Neural cell (in vitro differentiated cells): ENCODE data around the gene GABPB1. TPM values are rescaled to one million over a fixed set of nuclear protein-coding genes. Genes with fewer than 3 reads are reported as not detected.

Experiments
- H2AFZ ChIP-seq: fragments of 200-600, 300-800 bp; sonication (generic), shearing (Covaris generic); 2 replicates; pipeline ENCODE4 v1.6.0; 2014; ENCODE audit warnings: low read depth, mild to moderate bottlenecking, antibody characterized with exemption, low read length, moderate library complexity
- H3F3A ChIP-seq: fragments of 200-600 bp; shearing (Covaris generic); 2 replicates; pipeline ENCODE4 v1.6.1; 2016; ENCODE audit warnings: mild to moderate bottlenecking, moderate library complexity, mixed read lengths, antibody characterized with exemption, low read length; ENCODE audit not compliant: insufficient read depth, poor library complexity, severe bottlenecking
- H3K27ac ChIP-seq: fragments of 200-600, 300-800 bp; sonication (generic), shearing (Covaris generic); 2 replicates; pipeline ENCODE4 v1.5.1; 2014; ENCODE audit warnings: mild to moderate bottlenecking, low read length, moderate library complexity
- H3K27me3 ChIP-seq: fragments of 300-800, 200-600 bp; sonication (generic), shearing (Covaris generic); 2 replicates; pipeline ENCODE4 v1.6.0; 2014; ENCODE audit warnings: mild to moderate bottlenecking, low read depth, low read length, moderate library complexity; ENCODE audit not compliant: insufficient read depth
- H3K36me3 ChIP-seq: fragments of 300-800, 200-600 bp; sonication (generic), shearing (Covaris generic); 2 replicates; pipeline ENCODE4 v1.5.1; 2014; ENCODE audit warnings: mild to moderate bottlenecking, antibody characterized with exemption, low read length, moderate library complexity; ENCODE audit not compliant: insufficient read depth
- H3K4me2 ChIP-seq: fragments of 300-800, 200-600 bp; sonication (generic), shearing (Covaris generic); 2 replicates; pipeline ENCODE4 v1.6.0; 2014; ENCODE audit warnings: mild to moderate bottlenecking, low read length
- H3K4me3 ChIP-seq: fragments of 300-800, 200-600 bp; sonication (generic), shearing (Covaris generic); 2 replicates; pipeline ENCODE4 v1.5.1; 2014; ENCODE audit warnings: mild to moderate bottlenecking, low read length, moderate library complexity
- H3K79me2 ChIP-seq: fragments of 200-600 bp; shearing (Covaris generic); replicated peaks from 2 replicates; pipeline ENCODE4 v1.6.0; 2014; ENCODE audit warnings: mild to moderate bottlenecking, low read length, moderate library complexity; ENCODE audit not compliant: insufficient read depth
- H3K9ac ChIP-seq: fragments of 300-800, 200-600 bp; sonication (generic), shearing (Covaris generic); 2 replicates; pipeline ENCODE4 v1.6.1; 2016; ENCODE audit warnings: mild to moderate bottlenecking, low read length, mixed read lengths
- H3K9me2 ChIP-seq: fragments of 200-600 bp; shearing (Covaris generic); 2 replicates; pipeline ENCODE4 v1.6.1; 2016; ENCODE audit warnings: mild to moderate bottlenecking, low read length, mixed read lengths; ENCODE audit not compliant: insufficient read depth
- H3K9me3 ChIP-seq: fragments of 200-600, 300-800 bp; sonication (generic), shearing (Covaris generic); 2 replicates; pipeline ENCODE4 v1.6.1; 2016; ENCODE audit warnings: mild to moderate bottlenecking, mixed run types, low read length, moderate library complexity, mixed read lengths
- H4K20me1 ChIP-seq: fragments of 200-600 bp; shearing (Covaris generic); 2 replicates; pipeline ENCODE4 v1.6.1; 2016; ENCODE audit warnings: mild to moderate bottlenecking, mixed run types; ENCODE audit not compliant: insufficient read depth
- CTCF ChIP-seq: fragments of 450-650 bp; IDR thresholded peaks from 2 replicates; pipeline ENCODE4 v1.5.1; 2014; ENCODE audit warnings: antibody characterized with exemption, mild to moderate bottlenecking, moderate library complexity; ENCODE audit not compliant: poor library complexity, severe bottlenecking
- EP300 ChIP-seq: fragments of 450-650 bp; conservative IDR thresholded peaks from 2 replicates; pipeline ENCODE4 v1.6.1; 2014; ENCODE audit warnings: antibody characterized with exemption, mild to moderate bottlenecking, moderate library complexity; ENCODE audit not compliant: poor library complexity, severe bottlenecking
- EZH2 ChIP-seq: fragments of 200-600, 300-800 bp; shearing (Covaris generic), sonication (generic); IDR thresholded peaks from 2 replicates; pipeline ENCODE4 v1.6.1; 2014; ENCODE audit warnings: antibody characterized with exemption, low read length, borderline replicate concordance, mild to moderate bottlenecking; ENCODE audit not compliant: insufficient read depth, poor library complexity, severe bottlenecking
- MXI1 ChIP-seq: fragments of 450-650 bp; conservative IDR thresholded peaks from 2 replicates; pipeline ENCODE4 v1.6.1; 2014; ENCODE audit warnings: antibody characterized with exemption, mild to moderate bottlenecking; ENCODE audit not compliant: poor library complexity, severe bottlenecking
- POLR2AphosphoS5 ChIP-seq: IDR thresholded peaks from 2 replicates; pipeline ENCODE4 v1.6.1; 2012
- RAD21 ChIP-seq: fragments of 450-650 bp; conservative IDR thresholded peaks from 2 replicates; pipeline ENCODE4 v1.6.1; 2014; ENCODE audit warnings: antibody characterized with exemption, mild to moderate bottlenecking, moderate library complexity
- REST ChIP-seq: IDR thresholded peaks from 2 replicates; pipeline ENCODE4 v1.6.1; 2012; ENCODE audit warnings: borderline replicate concordance
- SMC3 ChIP-seq: fragments of 450-650 bp; conservative IDR thresholded peaks from 2 replicates; pipeline ENCODE4 v1.6.1; 2014; ENCODE audit warnings: antibody characterized with exemption, mild to moderate bottlenecking, moderate library complexity; ENCODE audit not compliant: poor library complexity
- TAF1 ChIP-seq: IDR thresholded peaks from 2 replicates; pipeline ENCODE4 v1.6.1; 2012; ENCODE audit warnings: low read depth
- polyA plus RNA-seq: library from polyadenylated mRNA; depleted of rRNA; stranded (reverse); fragments of >200 nt; gene quantifications from 2 replicates; pipeline ENCODE4 v1.2.3, GENCODE V29; 2014

Gene GABPB1
- polyA plus RNA-seq, 1 donor from 2014 or later, result 34.1 TPM

- Histone ChIP-seq H3K9me2 (no peaks in the 10 kb centered on the region), H3K4me3 (no peak overlapping the region), H3K4me2 (no peak overlapping the region), H3K9me3 (no peaks in the 10 kb centered on the region), H3K27ac (no peak overlapping the region), H2AFZ (no peak overlapping the region), H3K27me3 (no peaks in the 10 kb centered on the region), H3K36me3 (no peaks in the 10 kb centered on the region), H3K9ac (no peak overlapping the region), H3F3A (no peaks in the 10 kb centered on the region), H4K20me1 (no peaks in the 10 kb centered on the region), H3K79me2 (no peaks in the 10 kb centered on the region)
- no peak for TF ChIP-seq CTCF
- TF ChIP-seq RAD21, result no peak
- TF ChIP-seq POLR2AphosphoS5, result no peak
- no peak for TF ChIP-seq SMC3
- no peak for TF ChIP-seq EP300
- no peak for TF ChIP-seq EZH2
- TF ChIP-seq REST, result no peak
- TF ChIP-seq MXI1, result no peak
- no peak for TF ChIP-seq TAF1
Observed at GRCh38 chr15:50312636-50313035, 42.4 kb downstream of the GABPB1 start.

GRCh38 chr15:50307799-50308198 is 47.2 kb downstream of the GABPB1 start:
- TF ChIP-seq TAF1 (no peak), RAD21 (no peak), CTCF (no peak), SMC3 (no peak), EP300 (no peak), POLR2AphosphoS5 (no peak), REST (no peak)
- no peaks in the 10 kb centered on the region for H3K79me2 ChIP-seq
- no peaks in the 10 kb centered on the region for H3F3A ChIP-seq
- H2AFZ ChIP-seq, result no peak overlapping the region
- H3K9me3 ChIP-seq, result peaks cover 7% of the 10 kb centered on the region
- no peak overlapping the region for H3K4me2 ChIP-seq
- H3K36me3 ChIP-seq, result no peaks in the 10 kb centered on the region
- H4K20me1 ChIP-seq, result no peaks in the 10 kb centered on the region
- no peaks in the 10 kb centered on the region for H3K27me3 ChIP-seq
- no peak overlapping the region for H3K27ac ChIP-seq
- no peak overlapping the region for H3K4me3 ChIP-seq
- H3K9me2 ChIP-seq, result no peaks in the 10 kb centered on the region
- H3K9ac ChIP-seq, result no peak overlapping the region
